Measurements from ENCODE around the gene OGG1. TPM values are rescaled to one million over a fixed set of nuclear protein-coding genes. Genes with fewer than 3 reads are reported as not detected.

Gene OGG1
- total and polyA plus RNA-seq, 10 of the 15 experiments (the other 5 are each of a cell fraction or from before 2014, with no cell fraction given), result 4.8 to 38.8 (median 27.2) TPM

DNA sequence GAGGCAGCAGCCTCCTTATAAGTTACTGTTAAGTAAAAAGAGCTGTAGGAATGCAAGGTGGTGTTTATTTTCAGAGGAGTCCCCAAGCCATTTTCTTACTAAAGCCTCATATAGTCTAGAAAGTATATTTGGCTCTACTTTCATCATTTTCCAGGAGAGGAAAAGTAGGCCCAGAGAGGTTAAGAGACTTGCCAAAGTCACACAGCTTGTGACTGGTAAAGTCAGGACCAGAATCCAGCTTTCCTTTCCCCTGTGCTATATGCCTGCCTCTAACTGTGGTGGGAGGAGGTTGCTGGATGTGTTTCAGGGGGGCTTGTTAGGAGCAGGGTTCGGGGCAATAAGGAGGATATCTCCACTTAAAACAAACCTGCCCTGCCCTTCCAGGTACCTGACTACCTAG, 7.2 kb upstream of the OGG1 start:
- no peak for DNase-seq (ENCODE audit: low read depth, low spot score)
- RAD21 ChIA-PET (ENCODE audit: unreplicated experiment), result no interaction called here
- intact Hi-C loops (cut with micrococcal nuclease; ENCODE audit: unreplicated experiment), result no loop called here

More for the DNA sequence above, 7.2 kb upstream of the OGG1 start:
- Histone ChIP-seq H3K36me3 (ENCODE audit: control insufficient read depth in 2 of 2, insufficient read depth in 2 of 2, low read length in 1 of 2) (peaks cover 48 to 55% of the 10 kb centered on the region in 2 experiments), H3K27me3 (replicated peaks in 1 of 2; ENCODE audit: control insufficient read depth in 2 of 2, insufficient read depth in 2 of 2, low read length in 1 of 2) (no peaks in the 10 kb centered on the region), H2AFZ (ENCODE audit: control insufficient read depth, low read depth, low read length) (no peak overlapping the region), H3K9me3 (replicated peaks; ENCODE audit: control insufficient read depth, insufficient read depth, low read length) (no peaks in the 10 kb centered on the region), H3K9ac (ENCODE audit: control insufficient read depth, insufficient read depth, low read length) (no peak overlapping the region), H4K20me1 (ENCODE audit: control insufficient read depth, insufficient read depth) (no peaks in the 10 kb centered on the region), H3K4me2 (ENCODE audit: control insufficient read depth, insufficient read depth) (no peak overlapping the region), H3K27ac (ENCODE audit: control insufficient read depth, insufficient read depth) (no peak overlapping the region), H3K4me1 (ENCODE audit: control insufficient read depth, insufficient read depth, low read length) (no peaks in the 10 kb centered on the region), H3K79me2 (ENCODE audit: control insufficient read depth, insufficient read depth, low read length) (no peaks in the 10 kb centered on the region), H3K4me3 (no peak overlapping the region)
- POLR2A ChIA-PET, result no interaction called here
- SMC1A ChIA-PET (ENCODE audit: uncharacterized antibody, unreplicated experiment), result no interaction called here
- no peak for ATAC-seq
- TF ChIP-seq NFXL1 (IDR thresholded peaks at IDR 0.05; ENCODE audit: borderline replicate concordance) (no peak), CHD4 (IDR thresholded peaks at IDR 0.05) (no peak), EP300 (IDR thresholded peaks at IDR 0.05; ENCODE audit: borderline replicate concordance in 1 of 2, control insufficient read depth in 1 of 2, low read depth in 2 of 2, low read length in 2 of 2) (no peak), ZNF24 (IDR thresholded peaks at IDR 0.05) (no peak), RELB (IDR thresholded peaks at IDR 0.05; ENCODE audit: low read depth) (no peak), SMARCA5 (IDR thresholded peaks at IDR 0.05) (no peak), ZBTB11 (CRISPR knock-in tag; IDR thresholded peaks at IDR 0.05) (no peak), FOXK2 (IDR thresholded peaks at IDR 0.05) (no peak)
- WGBS (ENCODE audit: insufficient coverage, insufficient replicate concordance, low lambda C conversion rate, missing lambda C conversion rate), result 100% methylated on average over 1 of the region's 1 CpG
- CTCF ChIA-PET, result interaction anchor here (0.7 kb wide), 1 partner anchor 10 kb away, joined by 4 read pairs; no protein-coding TSS in a partner anchor
- in situ Hi-C loops (cut with MboI), result no loop called here
- FAIRE-seq, result no peak
- BruUV-seq (replicated peaks), result no TSS peak

Data from GM12878 (cell line).